Measurements from ENCODE around the gene ERVMER34-1.

The ERVMER34-1 gene

DNA sequence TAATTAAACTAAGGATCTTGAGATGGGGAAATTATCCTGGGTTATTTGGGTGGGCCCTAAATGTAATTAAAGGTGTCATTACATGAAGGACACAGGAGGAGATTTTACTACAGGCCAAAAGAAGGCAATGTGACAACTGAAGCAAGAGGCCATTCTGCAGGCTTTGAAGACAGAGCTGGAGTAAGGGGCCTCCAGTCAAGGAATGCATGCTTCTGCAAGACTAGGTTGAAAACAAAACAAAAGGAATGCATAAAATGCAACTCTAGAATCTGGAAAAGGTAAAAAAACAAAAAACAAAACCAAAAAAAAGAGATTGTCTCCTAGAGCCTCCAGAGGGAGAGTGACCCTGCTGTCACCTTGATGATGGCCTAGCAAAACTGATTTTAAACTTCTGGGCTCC lies 21.6 kb downstream of the ERVMER34-1 start:
- ChIA-PET POLR2A (no interaction called here), CTCF (interaction anchor here (1.6 kb wide), 1 partner anchor 255 kb away, joined by 4 read pairs; no protein-coding TSS in a partner anchor)
- DNase-seq (ENCODE audit: low read depth, low spot score): no peak
- H3K4me3 ChIP-seq (ENCODE audit: low read depth, low read length): no peak overlapping the region
- TF ChIP-seq CTCF (IDR thresholded peaks at IDR 0.05; ENCODE audit: insufficient read depth, low read length, missing control alignments): no peak

- TF ChIP-seq CTCF (IDR thresholded peaks at IDR 0.05; ENCODE audit: insufficient read depth, low read length, missing control alignments): no peak
- ChIA-PET POLR2A (no interaction called here), CTCF (interaction anchor here (1.6 kb wide), 1 partner anchor 256 kb away, joined by 4 read pairs; no protein-coding TSS in a partner anchor)
- no peak overlapping the region for H3K4me3 ChIP-seq (ENCODE audit: low read depth, low read length)
- DNase-seq (ENCODE audit: low read depth, low spot score): no peak
Measured at GRCh38 chr4:52728691-52729240, 22.5 kb downstream of the ERVMER34-1 start.

DNA sequence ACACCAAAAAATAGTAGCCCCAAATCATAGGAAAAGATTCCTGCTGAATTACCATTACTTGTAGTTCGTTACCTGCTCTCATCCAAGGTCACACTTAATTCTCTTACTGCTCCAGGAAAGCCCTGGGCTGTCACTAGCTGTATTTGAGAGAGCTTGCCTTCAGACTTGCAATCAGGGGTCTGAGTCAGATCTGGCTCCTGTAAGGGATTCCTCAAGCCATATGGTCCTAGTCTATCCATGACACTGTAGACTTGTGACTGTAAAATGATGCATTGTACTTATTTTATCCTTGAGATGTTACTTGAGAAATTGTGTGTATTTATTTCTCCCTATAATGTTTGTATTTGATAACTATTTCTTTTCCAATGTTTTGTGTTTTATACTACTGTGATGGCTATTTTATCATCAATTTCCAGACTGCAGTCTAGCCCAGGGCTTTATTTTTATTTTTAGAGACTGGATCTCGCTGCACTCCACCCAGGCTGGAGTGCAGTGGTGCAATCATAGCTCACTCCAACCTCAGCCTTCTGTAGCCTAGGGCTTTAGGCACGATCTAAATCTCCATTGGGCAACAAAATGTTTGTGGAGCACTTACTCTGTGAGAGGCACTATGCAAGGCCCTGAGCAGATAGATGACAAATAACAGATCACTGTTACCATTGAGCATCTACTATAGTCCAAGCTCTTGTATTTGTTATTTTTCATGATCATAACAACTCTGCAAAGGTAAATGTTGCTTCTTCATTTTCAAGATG lies 24.2 kb downstream of the ERVMER34-1 start:
- DNase-seq (ENCODE audit: low read depth, low spot score): no peak
- ChIA-PET CTCF (interaction anchor here (0.9 to 1.4 kb wide), 2 partner anchors 255 to 258 kb away, joined by 3 to 5 read pairs; no protein-coding TSS in a partner anchor), POLR2A (interaction anchor here (1.5 kb wide), 1 partner anchor 14 kb away, joined by 7 read pairs; no protein-coding TSS in a partner anchor)
- TF ChIP-seq CTCF (IDR thresholded peaks at IDR 0.05; ENCODE audit: insufficient read depth, low read length, missing control alignments): no peak
- no peak overlapping the region for H3K4me3 ChIP-seq (ENCODE audit: low read depth, low read length)

DNA sequence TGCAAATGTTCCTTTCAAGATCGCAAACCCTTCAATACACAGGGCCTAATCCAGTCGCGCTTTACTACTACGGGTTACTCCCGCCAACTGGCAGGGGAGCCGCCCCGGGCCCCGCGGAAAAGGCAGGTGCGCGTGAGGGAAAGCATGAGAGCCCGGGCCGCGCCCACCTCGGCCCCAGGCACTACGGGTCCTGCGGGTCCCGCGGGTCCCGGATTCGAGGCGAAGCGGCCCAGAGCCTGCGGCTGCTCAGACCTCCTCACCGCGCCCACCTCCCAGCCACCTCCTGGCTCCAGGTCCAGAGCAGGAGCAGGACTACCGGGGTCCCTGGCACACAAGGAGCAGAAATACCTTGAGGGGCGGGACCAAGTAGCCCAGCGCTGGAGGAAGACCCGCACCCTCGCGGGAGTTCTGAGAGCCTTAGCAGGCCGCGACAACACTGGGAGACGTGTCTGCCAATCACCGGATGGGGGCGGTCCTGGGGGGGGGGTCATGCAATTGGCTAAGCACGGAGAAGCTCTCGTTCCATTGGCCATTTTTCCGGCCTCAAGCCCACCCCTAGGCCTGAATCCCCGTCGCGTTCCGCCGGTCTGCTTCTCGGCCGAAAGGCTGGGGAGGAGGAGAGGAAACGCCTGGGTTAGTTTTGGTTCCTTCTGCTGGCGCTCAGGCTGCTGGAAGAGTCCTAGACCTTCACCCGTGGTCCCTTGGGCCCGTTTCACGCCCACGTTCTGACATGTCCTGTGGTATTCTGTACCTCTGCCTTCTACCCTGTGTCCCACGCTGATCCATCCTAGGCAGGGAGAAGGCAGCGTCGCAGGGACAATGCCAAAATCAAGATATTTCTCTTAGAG lies 29.0 kb downstream of the ERVMER34-1 start:
- H3K4me3 ChIP-seq (ENCODE audit: low read depth, low read length): peak overlapping the region; percentile 88
- TF ChIP-seq CTCF (IDR thresholded peaks at IDR 0.05; ENCODE audit: insufficient read depth, low read length, missing control alignments): no peak
- ChIA-PET CTCF (interaction anchor here (0.6 to 3.1 kb wide), 6 partner anchors 9 to 1512 kb away, joined by 3 to 15 read pairs (median 4); no protein-coding TSS in a partner anchor), POLR2A (interaction anchor here (0.5 to 3.2 kb wide), 8 partner anchors 9 to 1400 kb away, joined by 3 to 41 read pairs (median 4); no protein-coding TSS in a partner anchor)
- peak; percentile 85 for DNase-seq (ENCODE audit: low read depth, low spot score)

DNA sequence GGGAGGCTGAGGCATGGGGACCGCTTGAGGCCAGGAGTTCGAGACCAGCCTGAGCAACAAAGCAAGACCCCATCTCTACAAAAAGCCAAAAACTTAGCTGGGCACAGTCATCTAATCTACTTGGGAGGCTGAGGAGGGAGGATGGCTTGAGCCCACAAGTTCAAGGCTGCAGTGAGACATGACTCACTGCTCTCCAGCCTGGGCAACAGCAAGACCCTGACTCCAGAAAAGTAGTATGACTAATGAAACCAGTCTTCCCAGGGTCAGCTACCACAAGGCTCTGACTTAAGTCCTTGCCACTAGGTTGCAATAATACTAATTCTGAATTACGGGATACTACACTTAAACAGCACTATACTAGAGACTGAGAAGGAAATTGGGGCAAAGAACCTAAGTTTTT lies 33.1 kb downstream of the ERVMER34-1 start:
- POLR2A ChIA-PET: no interaction called here
- DNase-seq (ENCODE audit: low read depth, low spot score): no peak
- CTCF ChIA-PET: interaction anchor here (0.9 to 2.1 kb wide), 3 partner anchors 172 to 265 kb away, joined by 3 to 8 read pairs (median 4); no protein-coding TSS in a partner anchor
- no peak for TF ChIP-seq CTCF (IDR thresholded peaks at IDR 0.05; ENCODE audit: insufficient read depth, low read length, missing control alignments)
- no peak overlapping the region for H3K4me3 ChIP-seq (ENCODE audit: low read depth, low read length)

Measured in AG04449 (cell line).